Measurements from ENCODE around the gene LMX1B. TPM values are rescaled to one million over a fixed set of nuclear protein-coding genes. Genes with fewer than 3 reads are reported as not detected.

Gene LMX1B
- total and polyA plus RNA-seq, 2 donors (not counting 3 experiments of a cell fraction or from before 2014, with no cell fraction given), result not detected

- no peaks in the 10 kb centered on the region for H3K9me1 ChIP-seq (replicated peaks; ENCODE audit: control insufficient read depth, extremely low read depth, insufficient read depth, low read length)
- H3K4me1 ChIP-seq (ENCODE audit: control insufficient read depth, extremely low read depth, insufficient read depth, low read length), result peaks cover 12% of the 10 kb centered on the region
- dilution Hi-C loops (cut with MboI; ENCODE audit: extremely low pct_ligation_motif_present, low sequenced_read_pairs) (no loop called here), intact Hi-C loops (cut with micrococcal nuclease) (loop anchor here (10.0 kb wide), 1 partner anchor 50 kb away; the partner anchor contains the start of gene LMX1B)
- ChIA-PET CTCF (no interaction called here), POLR2A (no interaction called here)
- H3K36me3 ChIP-seq (ENCODE audit: control insufficient read depth in 2 of 2, extremely low read depth in 1 of 2, insufficient read depth in 2 of 2, low read length in 2 of 2), result no peaks in the 10 kb centered on the region
- H3K27me3 ChIP-seq (ENCODE audit: control insufficient read depth in 2 of 2, insufficient read depth in 2 of 2, low read length in 2 of 2), result peaks cover 14% of the 10 kb centered on the region in 2 experiments
- DNase-seq (ENCODE audit: low read depth, low spot score) (no peak), FAIRE-seq (no peak)
- H3K4me2 ChIP-seq (ENCODE audit: insufficient read depth, low read length), result no peak overlapping the region
- H2AFZ ChIP-seq (ENCODE audit: low read depth, low read length), result no peak overlapping the region
- no TSS peak for BruUV-seq (replicated peaks)
- TF ChIP-seq EZH2 (IDR thresholded peaks at IDR 0.05; ENCODE audit: borderline replicate concordance, low read depth, low read length, severe bottlenecking) (peak; percentile 40), MYC (IDR thresholded peaks at IDR 0.05; ENCODE audit: low read depth, low read length) (no peak)
- no peak overlapping the region for H3K27ac ChIP-seq (ENCODE audit: insufficient read depth, low read depth, low read length)
- no peak overlapping the region for H3K9ac ChIP-seq (replicated peaks; ENCODE audit: extremely low read depth, insufficient read depth, low read length)
- no peaks in the 10 kb centered on the region for H4K20me1 ChIP-seq (replicated peaks; ENCODE audit: control insufficient read depth, extremely low read depth, insufficient read depth, low read length)
- H3K9me3 ChIP-seq (replicated peaks; ENCODE audit: control insufficient read depth, insufficient read depth, low read length), result no peaks in the 10 kb centered on the region
- H3K4me3 ChIP-seq (replicated peaks in 1 of 3; ENCODE audit: insufficient read depth in 1 of 3, low read depth in 1 of 3, low read length in 3 of 3), result no peak overlapping the region
- H3K79me2 ChIP-seq (ENCODE audit: control insufficient read depth, insufficient read depth, low read length), result no peaks in the 10 kb centered on the region
Observed at GRCh38 chr9:126664900-126665643, 51.3 kb downstream of the LMX1B start.

GRCh38 chr9:126665644-126666035 lies 51.9 kb downstream of the LMX1B start:
- intact Hi-C loops (cut with micrococcal nuclease) (loop anchor here (10.0 kb wide), 1 partner anchor 51 kb away; the partner anchor contains the start of gene LMX1B), dilution Hi-C loops (cut with MboI; ENCODE audit: extremely low pct_ligation_motif_present, low sequenced_read_pairs) (no loop called here)
- Histone ChIP-seq H3K27me3 (ENCODE audit: control insufficient read depth in 2 of 2, insufficient read depth in 2 of 2, low read length in 2 of 2) (peaks cover 14% of the 10 kb centered on the region in 2 experiments), H3K4me1 (ENCODE audit: control insufficient read depth, extremely low read depth, insufficient read depth, low read length) (peaks cover 12% of the 10 kb centered on the region), H3K4me3 (replicated peaks in 1 of 3; ENCODE audit: insufficient read depth in 1 of 3, low read depth in 1 of 3, low read length in 3 of 3) (no peak overlapping the region), H3K9ac (replicated peaks; ENCODE audit: extremely low read depth, insufficient read depth, low read length) (no peak overlapping the region), H3K79me2 (ENCODE audit: control insufficient read depth, insufficient read depth, low read length) (no peaks in the 10 kb centered on the region), H4K20me1 (replicated peaks; ENCODE audit: control insufficient read depth, extremely low read depth, insufficient read depth, low read length) (no peaks in the 10 kb centered on the region), H3K27ac (ENCODE audit: insufficient read depth, low read depth, low read length) (no peak overlapping the region), H3K36me3 (ENCODE audit: control insufficient read depth in 2 of 2, extremely low read depth in 1 of 2, insufficient read depth in 2 of 2, low read length in 2 of 2) (no peaks in the 10 kb centered on the region), H3K9me1 (replicated peaks; ENCODE audit: control insufficient read depth, extremely low read depth, insufficient read depth, low read length) (no peaks in the 10 kb centered on the region), H3K9me3 (replicated peaks; ENCODE audit: control insufficient read depth, insufficient read depth, low read length) (no peaks in the 10 kb centered on the region), H2AFZ (ENCODE audit: low read depth, low read length) (no peak overlapping the region), H3K4me2 (ENCODE audit: insufficient read depth, low read length) (no peak overlapping the region)
- POLR2A ChIA-PET, result interaction anchor here (0.7 kb wide), 1 partner anchor 19 kb away, joined by 3 read pairs; no protein-coding TSS in a partner anchor
- FAIRE-seq (no peak), DNase-seq (ENCODE audit: low read depth, low spot score) (no peak)
- no TSS peak for BruUV-seq (replicated peaks)
- no peak for TF ChIP-seq JUN (IDR thresholded peaks at IDR 0.05; ENCODE audit: borderline replicate concordance, insufficient read depth, insufficient read length, low read depth)
- no peak for TF ChIP-seq MAX (IDR thresholded peaks at IDR 0.05; ENCODE audit: insufficient read depth, insufficient read length)
- no peak for TF ChIP-seq POLR2AphosphoS5 (IDR thresholded peaks at IDR 0.05; ENCODE audit: insufficient read depth, low read depth, low read length)
- peak; percentile 20 for TF ChIP-seq EZH2 (IDR thresholded peaks at IDR 0.05; ENCODE audit: borderline replicate concordance, low read depth, low read length, severe bottlenecking)
- TF ChIP-seq MYC (IDR thresholded peaks at IDR 0.05; ENCODE audit: low read depth, low read length), result no peak
- CTCF ChIA-PET, result no interaction called here

All from endothelial cell of umbilical vein (primary cell).